Stimulated activated CD8-positive, alpha-beta memory T cell treated with anti-CD3 and anti-CD28 coated beads, Interleukin-7, amount 100 ng/mL, for 1 hour (primary cell): ENCODE results near the gene UQCRH.
"Not testable (repeated sequence)": the region's sequence is repeated elsewhere in the genome, so short reads cannot be mapped to it uniquely, and the experiment has no call there.

ENCODE experiments used
- DNase-seq, 2 donors: peaks; one replicate each; pipeline ENCODE4 v3.0.0-alpha.2; 2020; ENCODE audit warnings: low read depth in 2 of 2

UQCRH gene

DNA sequence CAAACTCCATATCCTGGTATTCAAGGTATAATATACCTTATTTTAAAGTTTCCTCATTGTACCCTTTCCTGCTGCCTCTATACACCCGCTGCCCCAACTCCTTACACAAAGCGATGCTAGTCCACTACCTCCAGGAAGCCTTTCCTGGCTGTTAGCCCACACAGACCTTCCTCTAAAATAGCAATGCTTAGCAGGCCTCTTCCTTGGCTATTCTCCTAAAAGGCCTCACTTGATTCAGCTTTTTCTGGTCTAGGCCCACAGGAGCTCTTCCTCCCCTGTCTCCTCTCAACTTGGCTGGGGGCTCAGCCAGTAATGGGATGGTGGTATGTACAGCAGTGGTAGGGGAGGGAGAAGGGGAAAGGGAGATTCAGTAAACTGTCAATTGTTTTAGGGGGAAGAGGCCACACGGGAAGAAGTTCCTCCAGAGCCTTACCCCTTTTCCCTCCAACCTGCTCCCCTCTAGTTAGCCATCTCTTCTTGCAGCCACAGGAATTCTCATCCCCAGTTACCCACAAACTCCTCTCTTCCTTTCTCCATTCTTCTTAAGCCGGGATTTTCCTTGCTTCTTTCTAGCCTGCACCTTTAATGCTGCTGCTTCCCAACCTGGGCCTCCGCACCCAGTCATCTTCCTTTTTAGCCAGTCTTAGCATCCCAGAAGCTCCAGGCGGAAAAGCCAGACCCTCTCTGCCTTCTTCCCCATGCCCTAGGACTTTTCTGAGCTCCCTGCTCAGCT is 2.7 kb upstream of the UQCRH start:
- DNase-seq, result no peak

- DNase-seq, result no peak
Measured at GRCh38 chr1:46301406-46301807, 2.1 kb upstream of the UQCRH start.

- DNase-seq, result peak in 1 of 2 donors; percentile 21
Measured at GRCh38 chr1:46301808-46302640, 1.5 kb upstream of the UQCRH start.

GRCh38 chr1:46302641-46303037 is 859 bp upstream of the UQCRH start:
- peak in 1 of 2 donors; percentile 3 for DNase-seq

GRCh38 chr1:46303872-46304326 is 401 bp downstream of the UQCRH start:
- no peak for DNase-seq

- no peak for DNase-seq
Measured at GRCh38 chr1:46306159-46306530, 2.6 kb downstream of the UQCRH start.

- no peak for DNase-seq
Measured at GRCh38 chr1:46309401-46310159, 6.1 kb downstream of the UQCRH start.

GRCh38 chr1:46310321-46310720 is 6.8 kb downstream of the UQCRH start:
- DNase-seq, result no peak

DNA sequence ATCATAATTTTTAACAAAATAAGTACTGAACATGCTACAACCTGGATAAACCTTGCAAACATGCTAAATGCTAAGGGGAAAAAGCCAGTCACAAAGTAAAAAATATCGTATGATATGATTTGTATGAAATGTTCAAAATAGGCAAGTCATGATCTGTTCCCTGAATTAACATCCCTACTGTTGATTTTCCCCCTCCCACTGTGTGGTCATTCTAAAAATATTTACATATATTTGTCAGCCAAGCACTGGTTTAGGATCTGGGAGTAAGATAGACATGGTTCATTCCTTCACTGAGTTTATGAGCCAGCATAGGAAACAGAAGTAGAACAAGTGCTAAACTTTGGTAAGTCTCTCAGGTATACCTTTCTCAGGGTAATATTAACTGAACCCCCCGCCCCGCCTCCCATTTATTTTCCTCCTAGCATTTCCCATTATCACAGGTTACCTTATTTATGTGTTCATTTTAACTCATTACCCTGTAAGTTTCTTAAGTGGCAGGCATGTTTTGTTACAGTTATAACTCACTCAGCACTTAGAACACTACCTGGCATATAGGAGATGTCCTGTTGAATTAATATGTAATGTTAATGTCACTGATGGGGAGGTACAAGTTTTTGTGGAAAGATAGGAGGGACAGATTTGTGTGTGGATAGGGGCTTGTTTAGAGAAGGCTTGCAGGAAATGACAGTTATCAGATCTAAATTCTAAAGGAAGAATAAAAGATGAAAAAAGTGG is 12.3 kb downstream of the UQCRH start:
- no peak for DNase-seq

DNA sequence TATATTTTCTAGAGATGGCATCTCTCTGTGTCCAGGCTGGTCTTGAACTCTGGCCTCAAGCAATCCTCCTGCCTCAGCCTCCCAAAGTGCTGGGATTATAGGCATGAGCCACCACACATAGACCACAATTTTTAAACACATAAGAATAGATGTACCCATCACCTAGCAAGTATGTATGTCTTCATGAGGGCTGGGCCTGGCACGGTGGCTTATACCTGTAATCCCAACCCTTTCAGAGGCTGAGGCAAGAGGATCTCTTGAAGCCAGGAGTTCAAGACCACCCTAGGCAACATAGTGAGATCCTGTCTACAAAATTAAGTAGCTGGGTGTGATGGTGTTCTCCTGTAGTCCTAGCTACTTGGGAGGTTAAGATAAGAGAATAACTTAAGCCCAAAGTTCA is 13.8 kb downstream of the UQCRH start:
- no peak for DNase-seq

DNA sequence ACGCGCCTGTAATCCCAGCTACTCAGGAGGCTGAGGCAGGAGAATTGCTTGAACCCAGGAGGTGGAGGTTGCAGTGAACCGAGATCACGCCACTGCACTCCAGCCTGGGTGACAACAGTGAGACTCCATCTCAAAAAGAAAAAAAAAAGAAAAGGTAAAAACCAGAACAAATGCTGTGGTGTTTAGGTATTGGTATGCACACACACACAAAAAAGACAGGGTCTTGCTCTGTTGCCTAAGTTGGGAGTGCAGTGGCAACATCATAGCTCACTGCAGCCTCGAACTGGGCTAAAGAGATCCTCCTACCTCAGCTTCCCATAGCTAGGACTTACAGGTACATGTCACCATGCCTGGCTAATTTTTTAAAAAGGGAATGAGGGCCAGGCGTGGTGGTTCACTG is 15.8 kb downstream of the UQCRH start:
- not testable (repeated sequence) for DNase-seq

DNA sequence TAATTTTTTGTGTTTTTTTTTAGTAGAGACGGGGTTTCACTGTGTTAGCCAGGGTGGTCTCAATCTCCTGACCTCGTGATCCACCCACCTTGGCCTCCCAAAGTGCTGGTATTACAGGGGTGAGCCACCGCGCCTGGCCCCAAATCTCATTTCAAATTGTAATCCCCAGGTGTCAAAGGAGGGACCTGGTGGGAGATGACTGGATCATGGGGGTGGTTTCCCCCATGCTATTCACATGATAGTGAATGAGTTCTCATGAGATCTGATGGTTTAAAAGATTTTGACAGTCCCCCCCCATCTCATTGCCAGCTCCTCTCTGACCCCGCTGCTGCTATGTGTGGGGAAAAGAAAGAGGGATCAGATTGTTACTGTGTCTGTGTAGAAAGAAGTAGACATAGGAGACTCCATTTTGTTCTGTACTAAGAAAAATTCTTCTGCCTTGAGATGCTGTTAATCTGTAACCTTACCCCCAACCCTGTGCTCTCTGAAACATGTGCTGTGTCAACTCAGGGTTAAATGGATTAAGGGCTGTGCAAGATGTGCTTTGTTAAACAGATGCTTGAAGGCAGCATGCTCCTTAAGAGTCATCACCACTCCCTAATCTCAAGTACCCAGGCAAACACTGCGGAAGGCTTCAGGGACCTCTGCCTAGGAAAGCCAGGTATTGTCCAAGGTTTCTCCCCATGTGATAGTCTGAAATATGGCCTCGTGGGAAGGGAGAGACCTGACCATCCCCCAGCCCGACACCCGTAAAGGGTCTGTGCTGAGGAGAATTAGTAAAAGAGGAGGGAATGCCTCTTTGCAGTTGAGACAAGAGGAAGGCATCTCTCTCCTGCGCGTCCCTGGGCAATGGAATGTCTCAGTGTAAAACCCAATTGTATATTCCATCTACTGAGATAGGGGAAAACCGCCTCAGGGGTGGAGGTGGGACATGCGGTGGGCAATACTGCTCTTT is 16.7 kb downstream of the UQCRH start:
- not testable (repeated sequence) for DNase-seq

DNA sequence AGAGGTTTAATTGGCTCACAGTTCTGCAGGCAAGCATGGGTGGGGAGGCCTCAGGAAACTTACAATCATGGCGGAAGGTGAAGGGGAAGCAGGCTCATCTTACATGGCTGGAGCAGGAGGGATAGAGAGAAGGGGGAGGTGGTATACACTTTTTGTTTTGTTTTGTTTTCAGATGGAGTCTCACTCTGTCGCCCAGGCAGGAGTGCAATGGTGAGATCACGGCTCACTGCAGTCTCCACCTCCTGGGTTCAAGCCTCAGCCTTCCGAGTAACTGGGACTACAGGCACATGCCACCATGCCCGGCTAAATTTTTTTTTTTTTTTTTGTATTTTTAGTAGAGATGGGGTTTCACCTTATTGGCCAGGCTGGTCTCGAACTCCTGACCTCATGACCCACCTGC is 18.7 kb downstream of the UQCRH start:
- DNase-seq, result not testable (repeated sequence)

DNA sequence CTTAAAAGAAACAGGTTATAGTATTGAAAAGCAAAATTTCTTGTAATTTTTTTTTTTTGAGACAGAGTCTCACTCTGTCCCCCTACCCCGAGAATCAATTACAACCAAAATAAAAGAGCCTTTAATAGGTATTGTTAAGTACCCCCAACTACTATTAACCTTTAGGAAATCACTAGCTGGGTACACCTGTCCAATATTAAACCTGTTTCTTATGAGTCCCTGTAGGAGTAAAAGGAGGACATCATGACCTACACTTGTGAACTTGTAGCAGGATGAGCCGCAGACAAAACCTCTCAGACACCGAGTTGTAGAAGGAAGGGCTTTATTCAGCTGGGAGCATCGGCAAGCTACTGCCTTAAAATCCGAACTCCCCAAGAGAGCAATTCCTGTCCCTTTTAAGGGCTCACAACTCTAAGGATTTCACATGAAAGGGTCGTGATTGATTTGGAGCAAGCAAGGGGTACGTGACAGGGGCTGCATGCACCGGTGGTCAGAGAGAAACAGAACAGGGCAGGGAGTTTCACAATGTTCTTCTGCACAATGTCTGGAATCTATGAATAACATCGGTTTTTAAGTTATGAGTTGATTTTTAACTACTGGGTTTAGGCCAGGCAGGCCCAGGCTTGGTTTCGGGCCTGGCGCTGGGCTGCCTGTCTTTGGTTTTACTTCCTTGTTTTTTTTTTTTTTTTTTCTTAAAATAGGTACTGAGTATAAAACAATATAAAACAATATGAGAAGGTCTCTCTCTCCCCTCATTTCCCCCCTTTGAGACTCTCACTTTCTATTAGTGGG is 22.0 kb downstream of the UQCRH start:
- DNase-seq, result not testable (repeated sequence)

DNA sequence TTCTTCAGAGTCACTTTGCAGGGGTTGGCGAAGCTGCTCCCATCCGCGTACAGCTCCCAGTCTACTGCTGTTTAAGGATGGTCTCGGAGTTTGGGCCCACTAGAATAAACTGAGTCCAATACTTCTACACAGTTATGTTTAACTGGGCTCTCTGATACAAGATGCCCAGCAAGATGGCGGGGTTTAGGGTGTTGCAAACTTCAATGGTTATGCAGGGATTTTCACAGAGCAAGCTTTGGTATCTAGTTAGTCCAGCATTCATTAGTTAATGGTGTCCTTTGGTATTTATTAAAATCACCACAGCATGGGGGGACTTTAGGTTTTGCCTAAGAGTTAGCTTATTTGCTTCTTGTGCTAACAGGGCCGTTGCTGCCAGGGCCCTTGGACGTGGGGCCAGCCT is 24.7 kb downstream of the UQCRH start:
- not testable (repeated sequence) for DNase-seq

GRCh38 chr1:46329807-46330206 is 26.3 kb downstream of the UQCRH start:
- not testable (repeated sequence) for DNase-seq

DNA sequence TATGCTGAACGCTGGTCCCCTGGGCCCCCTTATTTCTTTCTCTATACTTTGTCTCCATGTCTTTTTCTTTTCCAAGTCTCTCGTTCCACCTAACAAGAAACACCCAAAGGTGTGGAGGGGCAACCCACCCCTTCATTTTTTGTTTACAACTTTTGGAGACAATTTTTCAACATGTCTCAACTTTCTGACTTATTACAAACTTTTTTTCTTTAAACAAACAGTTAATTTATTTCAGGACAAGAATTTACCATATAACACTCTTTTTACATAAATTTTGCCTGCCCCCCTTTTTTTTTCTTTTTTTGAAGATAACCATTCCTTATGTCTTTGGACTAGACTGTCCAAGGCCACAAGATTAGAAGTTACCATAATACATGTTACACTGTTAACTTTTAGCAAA is 26.9 kb downstream of the UQCRH start:
- not testable (repeated sequence) for DNase-seq

GRCh38 chr1:46331786-46332540 is 28.5 kb downstream of the UQCRH start:
- not testable (repeated sequence) for DNase-seq
